ENCODE results near the gene ESYT3.
"Not testable (repeated sequence)": the region's sequence is repeated elsewhere in the genome, so short reads cannot be mapped to it uniquely, and the experiment has no call there.

The ESYT3 gene

DNA sequence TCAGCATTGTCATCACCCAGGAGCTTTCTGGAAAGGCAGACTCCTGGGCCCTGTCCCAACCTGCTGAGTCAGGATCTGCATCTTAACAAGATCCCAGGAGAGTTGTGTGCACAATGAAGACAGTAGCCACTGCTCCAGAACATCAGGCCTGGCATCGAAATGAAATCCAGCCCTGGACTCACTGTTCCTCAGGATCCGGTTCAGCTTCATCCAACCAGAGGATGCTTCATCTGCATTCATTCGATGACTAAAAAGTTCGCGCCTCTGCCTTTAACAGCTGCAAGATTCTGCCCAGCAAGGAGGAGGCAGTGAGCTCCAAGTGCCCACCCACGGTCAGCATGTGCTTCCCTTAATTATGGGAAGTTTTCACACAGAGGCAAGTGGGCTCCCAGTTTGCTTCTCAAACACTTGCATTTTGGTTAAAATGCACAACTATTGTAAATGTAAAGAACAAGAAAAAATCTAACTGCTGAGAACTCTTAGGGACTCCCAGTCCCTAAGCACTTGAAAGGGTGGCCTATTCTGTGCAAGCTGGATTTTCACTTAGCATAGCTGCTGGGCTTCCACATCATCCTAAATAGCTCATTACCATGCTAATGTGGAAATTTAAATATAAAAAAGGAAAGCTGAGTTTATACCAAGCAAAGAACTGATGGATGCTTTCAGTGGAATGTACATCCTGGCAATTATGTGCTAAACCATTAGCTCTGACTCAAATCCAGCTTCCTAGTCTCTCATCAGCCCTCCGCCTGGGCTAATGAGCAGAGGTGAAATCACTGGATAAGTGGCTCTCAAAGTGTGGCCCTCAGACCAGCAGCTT, 25.5 kb upstream of the ESYT3 start:
- DNase-seq: no peak

DNA sequence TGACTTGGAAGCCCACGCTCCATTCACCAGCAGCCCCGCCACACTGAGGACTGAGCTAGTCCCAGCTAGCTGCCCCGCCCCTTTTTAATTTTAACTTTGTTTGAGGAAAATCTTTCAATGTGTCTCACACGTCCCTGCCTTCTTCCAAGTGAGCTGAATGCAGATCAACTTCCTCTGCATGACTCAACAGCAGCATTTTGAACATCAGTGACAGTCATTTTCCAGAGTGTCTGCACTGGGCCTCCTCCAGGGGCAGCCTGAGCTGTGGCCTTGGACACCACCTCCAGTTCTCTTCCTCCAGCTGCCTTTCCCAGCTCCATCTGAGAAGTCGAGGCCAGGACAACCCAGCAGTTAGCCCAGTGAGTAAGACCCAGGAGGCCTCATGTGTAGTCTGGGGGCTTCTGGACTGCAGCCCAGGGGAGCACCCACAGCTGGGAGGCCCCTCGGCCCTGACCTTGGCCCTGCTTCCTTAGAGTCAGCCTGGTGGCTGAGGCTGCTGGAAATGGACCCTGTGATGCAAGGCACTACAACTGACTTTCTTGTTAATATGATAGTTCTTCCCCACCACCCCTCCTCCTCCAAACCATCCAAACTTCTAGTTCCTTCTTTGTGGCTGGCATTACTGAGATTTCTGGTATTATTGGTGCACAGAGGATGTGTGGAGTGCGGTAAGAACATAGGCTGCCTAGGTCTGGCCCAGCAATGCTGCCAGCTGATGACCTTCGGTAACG, 21.4 kb upstream of the ESYT3 start:
- DNase-seq: no peak

DNA sequence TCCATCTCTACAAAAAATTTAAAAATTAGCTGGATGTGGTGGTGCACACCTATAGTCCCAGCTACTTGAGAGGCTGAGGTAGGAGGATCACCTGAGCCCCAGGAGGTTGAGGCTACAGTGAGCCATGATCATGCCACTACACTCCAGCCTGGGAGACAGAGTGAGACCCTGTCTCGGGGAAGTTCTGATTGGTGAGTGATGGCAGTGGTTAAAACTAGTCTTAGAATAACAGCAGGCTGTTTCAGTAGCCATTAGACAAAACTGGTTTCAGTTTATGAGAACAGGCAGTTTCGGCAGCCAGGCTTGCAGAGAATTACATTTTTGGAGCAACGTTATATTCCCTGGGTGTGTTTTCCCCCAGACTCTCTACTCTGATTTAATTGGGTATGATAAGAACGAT, 18.2 kb upstream of the ESYT3 start:
- DNase-seq: not testable (repeated sequence)

DNA sequence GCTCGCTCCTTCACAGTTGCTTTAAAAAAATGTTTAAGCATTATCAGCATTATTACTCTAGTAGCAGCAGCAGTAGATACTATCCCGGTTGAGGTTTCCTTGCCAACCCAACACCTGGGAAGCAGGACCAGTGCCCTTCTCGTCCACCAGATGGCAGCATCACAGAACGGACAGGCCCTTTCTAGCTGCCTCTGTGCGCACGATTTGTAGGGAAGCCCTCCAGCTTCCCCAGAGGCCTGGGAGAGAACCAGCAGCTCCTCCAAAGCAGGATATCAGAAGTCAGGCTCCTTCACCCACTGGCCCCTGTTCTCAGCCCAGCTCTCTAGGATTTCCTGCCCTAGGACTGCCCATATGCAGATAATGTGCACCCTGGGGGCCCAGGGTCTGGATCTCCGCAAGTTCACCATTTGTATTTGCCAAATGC, 16.8 kb upstream of the ESYT3 start:
- DNase-seq: peak; percentile 68 to 89

DNA sequence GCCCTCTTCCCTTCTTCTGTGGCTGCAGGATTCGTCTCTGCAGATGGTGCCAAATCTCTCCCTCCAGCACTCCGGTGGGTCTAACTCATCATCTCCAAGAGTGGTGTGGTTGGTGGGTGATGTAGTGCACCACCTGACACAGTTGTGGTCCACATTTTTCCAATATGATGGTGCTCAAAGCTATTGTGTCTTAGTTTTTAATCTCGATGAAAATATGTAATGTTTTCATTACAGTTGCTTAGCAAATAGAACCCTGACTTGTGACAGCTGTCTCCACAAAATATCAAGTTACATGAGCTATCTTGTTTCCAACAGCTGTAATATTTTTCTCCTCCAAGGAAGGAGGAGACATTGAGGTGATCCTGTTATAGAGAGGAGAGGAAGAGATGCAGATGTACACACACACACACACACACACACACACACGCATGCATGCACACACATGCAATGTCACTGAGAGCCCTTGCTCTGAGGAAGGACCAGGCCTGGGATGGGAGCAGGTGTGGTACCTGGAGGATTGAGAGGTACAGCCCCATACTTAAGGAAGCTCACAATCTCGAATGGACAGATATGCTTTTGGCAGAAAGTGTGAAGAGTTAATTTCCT, 15.7 kb upstream of the ESYT3 start:
- no peak for DNase-seq

DNA sequence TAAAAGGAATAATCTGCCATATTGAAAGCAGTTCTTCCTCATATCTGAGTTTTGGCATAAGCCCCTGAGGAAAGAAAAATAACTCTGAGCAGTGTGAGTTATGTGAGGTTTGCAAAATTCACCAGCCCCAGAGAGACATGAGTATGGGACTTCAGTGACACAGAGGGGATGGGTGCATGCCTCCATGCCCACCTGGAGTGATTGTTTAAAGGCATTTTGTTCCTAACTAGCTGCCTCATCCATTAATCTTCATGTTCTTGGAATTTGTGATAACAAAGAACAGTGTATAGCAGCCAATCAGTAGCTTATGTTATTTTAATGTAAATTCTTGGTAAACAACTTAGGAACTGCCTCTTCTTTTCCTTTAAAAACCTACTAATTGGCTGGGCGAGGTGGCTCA, 11.1 kb upstream of the ESYT3 start:
- DNase-seq: no peak

DNA sequence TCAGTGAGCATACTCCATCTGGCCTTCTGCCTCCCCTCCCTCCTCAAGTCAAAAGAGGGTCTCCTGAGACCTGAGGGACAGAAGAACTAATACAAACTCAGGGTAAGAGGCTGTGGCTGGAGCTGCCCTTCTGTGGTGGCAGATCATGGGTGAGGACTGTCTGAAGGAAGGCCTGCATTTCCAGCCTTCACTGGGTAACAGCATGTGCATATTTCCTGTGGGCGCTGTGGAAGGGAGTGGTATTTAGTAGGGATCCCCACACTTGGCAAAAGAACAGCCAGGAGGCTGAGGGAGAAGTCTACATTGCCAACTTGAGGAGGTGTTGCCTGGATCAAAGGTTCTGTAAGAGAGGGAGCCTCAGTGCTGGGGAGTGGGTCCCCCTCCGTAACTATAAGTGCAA, 10.1 kb upstream of the ESYT3 start:
- DNase-seq: no peak

DNA sequence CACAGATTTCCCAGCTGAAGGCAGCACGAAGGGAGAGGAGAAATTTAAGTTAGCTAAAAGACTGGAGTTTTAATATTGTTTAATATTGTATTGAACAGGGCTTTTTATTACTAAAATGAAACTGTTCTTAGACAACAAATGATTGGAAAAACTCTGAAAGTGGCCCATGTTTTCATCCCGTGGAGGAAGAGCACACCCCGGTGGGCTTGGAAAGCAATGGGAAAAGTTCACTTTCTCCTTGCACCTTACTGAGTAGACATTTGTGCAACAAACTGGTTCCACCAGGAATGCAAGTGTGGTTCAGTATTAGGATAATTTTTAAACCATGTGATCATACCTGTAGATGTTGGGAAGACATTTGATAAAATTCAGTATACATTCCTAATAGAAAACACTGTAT, 8.2 kb upstream of the ESYT3 start:
- DNase-seq: peak in 1 of 2 experiments; percentile 52

DNA sequence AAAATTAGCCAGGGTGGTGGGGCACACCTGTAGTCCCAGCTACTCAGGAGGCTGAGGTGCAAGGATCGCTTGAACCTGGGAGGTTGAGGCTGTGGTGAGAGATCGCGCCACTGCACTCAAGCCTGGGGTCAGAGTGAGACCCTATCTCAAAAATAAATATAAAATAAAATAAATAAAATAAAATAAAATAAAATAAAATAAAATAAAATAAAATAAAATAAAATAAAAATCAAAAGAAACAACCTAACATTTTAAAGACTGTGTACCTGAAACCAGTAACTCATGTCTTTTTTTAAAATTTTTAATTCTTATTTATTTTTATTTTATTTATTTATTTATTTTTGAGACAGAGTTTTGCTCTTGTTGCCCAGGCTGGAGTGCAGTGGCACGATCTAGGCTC, 7.7 kb upstream of the ESYT3 start:
- not testable (repeated sequence) for DNase-seq

DNA sequence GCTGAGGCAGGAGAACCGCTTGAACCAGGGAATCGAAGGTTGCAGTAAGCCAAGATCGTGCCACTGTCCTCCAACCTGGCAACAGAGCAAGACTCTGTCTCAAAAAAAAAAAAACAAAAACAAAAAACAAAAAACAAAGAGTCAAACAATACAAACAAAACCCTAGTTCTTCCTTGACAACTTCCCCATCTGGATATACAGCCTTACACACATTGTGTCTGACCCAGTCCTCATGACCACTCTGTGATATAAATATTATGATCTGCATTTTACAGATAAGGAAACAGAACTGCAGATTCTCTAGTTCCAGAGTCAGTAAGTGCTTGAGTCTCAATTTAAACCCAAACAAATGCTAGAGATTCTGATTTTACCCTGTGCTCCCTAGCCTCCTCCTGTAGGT, 4.8 kb upstream of the ESYT3 start:
- no peak for DNase-seq

DNA sequence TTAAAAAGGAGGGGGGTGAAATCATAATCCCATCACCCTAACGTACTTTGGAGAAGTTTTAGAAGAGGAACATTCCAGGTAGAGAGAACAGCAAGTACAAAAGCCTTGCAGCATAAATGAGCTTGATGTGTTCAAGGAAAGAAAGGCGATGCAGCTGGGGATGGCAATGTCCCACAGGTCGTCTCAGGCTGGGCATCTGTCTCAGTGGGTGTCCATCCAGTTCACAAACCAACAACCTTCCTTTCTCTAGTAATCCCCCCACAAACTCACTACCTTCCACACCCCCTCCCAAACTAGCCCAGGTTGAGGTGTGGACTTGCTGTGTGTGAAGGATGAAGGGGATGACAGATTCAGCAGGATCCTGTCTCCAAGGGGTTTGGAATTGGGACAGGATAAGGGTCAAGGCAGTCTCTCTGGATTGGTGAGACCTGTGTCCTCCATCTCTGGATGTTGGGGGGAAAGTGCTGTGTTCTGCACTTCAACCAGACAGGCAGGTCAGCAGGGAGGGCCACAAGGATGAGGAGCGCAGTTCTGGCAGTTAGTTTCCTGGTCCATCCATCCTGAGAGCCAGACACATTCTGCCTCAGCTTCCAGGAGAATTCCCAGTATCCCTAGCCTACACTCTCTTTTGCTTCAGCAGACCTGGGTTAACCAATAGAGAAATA, 1.7 kb upstream of the ESYT3 start:
- no peak for DNase-seq

DNA sequence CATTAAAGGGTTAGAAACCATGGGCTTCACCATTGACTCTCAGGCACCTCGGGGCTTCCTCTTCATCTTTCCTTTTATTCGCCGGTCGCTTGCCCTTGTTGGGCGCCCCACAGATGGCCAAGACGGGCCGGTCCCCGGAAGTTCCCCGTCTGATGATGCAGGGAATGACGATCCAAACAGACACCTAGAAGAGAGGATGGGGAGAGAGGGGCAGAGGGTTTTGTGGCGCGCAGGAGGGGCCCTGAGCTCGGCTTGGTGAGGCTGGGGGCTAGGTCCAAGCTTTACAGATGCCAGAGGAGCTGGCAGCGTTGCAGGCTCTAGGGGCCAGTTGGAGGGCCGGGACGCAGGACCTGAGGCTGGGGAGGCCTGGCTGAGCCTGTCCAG, 532 bp upstream of the ESYT3 start:
- DNase-seq: no peak

DNA sequence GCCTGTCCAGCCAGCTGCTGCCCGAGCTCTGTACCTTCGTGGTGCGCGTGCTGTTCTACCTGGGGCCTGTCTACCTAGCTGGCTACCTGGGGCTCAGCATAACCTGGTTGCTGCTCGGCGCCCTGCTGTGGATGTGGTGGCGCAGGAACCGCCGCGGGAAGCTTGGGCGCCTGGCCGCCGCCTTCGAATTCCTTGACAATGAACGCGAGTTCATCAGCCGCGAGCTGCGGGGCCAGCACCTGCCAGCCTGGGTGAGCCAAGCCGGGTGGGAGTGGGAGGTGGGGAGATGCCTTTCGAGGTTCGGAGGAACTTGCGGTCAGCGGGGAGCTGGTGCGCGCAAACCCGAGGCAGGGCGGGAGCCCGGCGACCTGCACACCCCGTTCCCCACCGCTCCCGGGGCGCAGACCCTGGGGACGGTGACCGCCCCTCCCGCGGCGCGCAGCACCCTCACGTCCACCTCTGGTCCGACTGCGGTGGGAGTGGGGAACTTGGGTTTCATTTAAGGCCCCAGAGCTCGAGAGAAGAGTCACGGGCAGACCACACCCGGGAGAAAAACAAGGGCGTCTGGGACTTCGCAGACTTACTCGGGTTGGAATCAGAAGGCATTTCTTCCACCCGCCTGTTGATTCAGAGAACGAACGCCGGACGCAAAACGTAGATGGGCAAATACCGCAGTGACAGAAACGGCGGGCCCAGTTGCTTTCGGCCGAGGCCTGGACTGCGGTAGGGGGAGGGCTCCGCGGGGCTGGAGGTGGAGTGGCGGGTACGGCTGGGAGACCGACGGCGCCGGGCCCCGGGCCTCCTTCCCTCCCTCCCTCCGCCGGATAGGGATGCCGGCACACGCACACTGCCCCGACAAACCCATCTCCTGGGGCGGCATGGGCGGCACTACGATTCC, 708 bp downstream of the ESYT3 start:
- DNase-seq: peak; percentile 31 to 80

DNA sequence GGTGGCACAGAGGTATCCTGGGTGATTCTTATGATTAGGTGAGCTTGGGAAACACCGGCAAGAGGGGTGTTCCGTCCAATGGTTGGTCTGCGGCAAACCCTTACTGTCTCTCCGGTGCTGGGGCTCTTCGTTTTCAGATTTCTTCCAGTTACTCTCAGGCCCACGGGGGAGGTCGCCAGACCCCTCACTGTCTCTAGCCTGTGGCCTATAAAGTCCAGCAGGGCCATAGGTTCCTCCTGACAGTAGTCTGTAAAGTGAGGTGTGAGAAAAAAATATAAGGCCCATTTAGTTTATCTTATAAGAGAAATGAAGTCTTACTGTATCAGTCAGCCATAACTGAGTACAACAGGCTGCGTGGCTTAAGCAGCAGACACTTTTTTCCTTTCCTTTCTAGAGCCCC, 1.4 kb downstream of the ESYT3 start:
- DNase-seq: no peak

DNA sequence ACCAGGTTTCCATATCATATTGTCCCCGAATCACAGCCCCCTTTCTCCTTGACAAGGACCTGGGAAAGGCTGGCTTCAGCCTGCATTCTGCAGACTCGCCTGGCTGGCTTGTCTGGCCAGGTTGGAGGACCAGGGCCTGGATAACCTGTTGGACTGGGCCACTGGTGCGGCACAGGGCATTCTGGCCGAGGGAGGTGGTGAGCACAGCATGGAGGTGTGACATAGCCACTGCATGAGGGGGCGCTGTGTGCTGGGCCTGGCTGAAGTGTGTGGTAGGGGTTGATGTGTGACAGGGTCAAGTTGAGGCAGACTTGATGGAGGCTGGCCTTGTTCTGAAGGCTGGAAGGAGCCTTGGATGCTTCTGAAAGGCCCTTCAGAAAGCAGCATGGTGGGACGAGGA, 2.9 kb downstream of the ESYT3 start:
- no peak for DNase-seq

DNA sequence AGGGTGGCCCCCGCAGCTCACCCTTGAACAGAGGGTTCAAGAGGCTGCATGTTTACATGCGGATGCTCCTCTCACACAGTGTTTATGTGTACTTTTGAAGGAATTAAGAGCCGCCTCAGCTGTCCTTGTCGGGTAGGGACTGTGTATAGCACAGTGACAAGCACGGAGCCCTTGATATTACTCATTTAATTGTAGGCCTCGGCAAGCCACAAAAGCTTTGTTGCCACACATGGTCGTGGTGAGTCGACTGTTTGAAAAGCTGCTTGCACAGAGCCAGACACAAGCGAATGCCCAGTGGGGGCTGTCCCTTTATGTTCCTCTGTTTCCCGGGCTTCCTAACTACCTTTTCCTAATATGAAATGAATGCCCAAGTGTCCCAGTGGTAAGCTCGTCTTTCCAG, 4.5 kb downstream of the ESYT3 start:
- no peak for DNase-seq

DNA sequence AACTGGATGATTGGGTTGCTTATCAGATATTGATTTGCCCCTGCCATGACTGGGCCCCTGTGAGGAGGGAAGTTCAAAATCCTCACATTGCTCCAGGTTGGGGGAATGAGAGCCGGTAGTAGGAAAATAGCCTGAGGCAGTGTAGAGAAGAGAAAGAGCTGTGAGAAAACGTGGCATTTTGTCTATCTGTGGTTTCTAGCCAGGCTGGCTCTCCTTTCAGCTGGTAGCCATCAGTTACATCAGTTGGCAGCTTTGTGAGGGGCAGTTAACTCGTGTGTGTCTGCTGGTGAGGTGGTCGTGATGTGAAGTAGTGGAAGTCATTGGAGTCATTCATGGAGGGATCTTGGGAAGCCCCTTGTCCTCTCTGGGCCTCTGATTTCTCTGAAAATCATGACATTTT, 5.2 kb downstream of the ESYT3 start:
- DNase-seq: no peak

DNA sequence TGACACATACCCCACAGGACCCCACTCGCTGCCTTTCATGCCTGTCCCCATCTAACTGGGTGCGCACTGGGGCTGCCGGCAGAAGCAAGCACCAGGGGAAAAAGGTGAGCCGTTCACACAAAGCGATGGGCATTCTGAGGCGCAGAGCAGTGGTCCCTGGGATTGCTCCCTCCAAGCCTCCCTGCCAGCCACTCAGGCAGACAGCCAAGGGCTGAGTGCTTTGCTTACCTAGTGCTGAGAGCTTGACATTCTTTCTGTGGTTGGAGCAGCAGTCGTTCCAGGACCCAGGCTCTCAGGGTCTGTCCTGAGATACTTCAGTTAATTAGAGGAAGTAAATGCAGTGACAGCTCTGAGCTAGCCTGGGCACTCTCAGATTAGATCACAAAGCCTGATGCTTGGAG, 5.7 kb downstream of the ESYT3 start:
- no peak for DNase-seq

DNA sequence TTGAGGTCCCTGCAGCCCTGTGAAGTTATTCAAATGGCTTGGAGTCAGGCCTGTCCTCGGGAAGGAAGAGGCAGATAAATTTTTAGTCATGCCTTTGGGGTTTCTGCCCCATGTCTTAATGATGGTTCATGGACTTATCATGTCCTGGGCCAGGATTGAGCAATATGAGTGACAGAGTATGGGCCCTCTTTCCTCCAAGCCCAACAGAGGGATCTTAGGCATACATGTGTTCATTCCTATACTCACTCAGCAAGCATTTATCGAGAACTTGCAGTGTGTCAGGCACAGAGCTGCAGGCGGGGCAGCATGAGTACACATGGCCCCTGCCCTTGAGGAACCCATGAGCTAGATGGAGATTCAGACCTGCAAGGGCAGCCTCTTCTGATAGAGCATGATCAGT, 6.2 kb downstream of the ESYT3 start:
- DNase-seq: no peak

DNA sequence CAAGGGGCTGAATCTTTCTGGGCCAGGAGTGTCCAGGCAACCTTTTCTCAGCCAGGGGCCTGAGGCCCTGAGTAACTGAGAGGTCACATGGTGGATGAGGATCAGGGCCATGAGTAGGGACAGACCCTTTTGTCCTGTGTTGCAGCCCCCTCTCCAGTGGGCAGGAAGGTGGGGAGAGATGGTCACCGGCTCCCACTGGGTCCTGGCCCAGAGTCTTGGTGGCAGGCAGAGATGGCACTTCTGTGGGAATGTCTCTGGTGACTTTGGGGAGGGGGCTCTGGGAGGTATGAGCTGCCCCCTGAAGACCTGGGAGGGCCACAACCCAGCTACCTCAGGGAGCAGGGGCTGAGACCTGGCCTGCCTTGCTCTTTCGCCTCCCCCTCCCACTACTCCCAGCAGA, 6.8 kb downstream of the ESYT3 start:
- no peak for DNase-seq

DNA sequence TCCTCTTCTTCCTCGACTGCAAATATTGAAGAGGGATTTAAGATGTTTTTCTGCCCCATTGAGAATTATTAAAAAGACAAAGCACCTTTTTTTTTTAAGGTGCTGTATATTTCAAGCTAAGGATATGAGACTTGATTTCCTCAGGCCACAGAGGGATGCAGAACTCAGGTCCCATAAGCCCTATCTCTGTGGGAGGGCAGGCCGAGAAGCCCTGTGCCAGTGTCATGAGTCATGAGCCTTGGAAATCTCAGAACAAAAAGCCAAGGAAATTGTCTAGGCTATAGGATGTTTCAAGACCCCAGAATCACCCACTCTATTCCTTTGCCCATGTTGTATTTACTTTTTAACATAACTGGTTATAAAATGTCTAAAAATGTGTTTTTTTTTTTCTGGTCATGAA, 7.3 kb downstream of the ESYT3 start:
- no peak for DNase-seq

DNA sequence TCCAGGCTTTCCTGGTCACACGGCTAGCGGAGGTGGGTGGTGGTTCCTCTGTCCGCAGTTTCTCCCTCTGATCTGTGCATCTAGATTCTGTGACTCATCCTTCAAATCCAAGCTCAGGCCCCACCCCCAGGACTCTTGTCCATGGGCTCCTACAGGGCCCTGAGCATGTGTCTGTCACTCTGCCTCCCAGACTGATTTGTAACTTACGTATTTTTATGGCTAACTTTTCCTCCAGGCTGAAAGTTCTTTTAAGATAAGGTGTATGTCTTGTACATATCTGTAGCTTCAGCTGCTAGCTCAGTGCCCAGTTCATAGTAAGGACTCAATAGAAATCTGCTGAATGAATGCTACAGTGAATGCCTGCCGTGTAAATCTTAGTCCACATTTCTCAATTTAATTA, 8.0 kb downstream of the ESYT3 start:
- no peak for DNase-seq

DNA sequence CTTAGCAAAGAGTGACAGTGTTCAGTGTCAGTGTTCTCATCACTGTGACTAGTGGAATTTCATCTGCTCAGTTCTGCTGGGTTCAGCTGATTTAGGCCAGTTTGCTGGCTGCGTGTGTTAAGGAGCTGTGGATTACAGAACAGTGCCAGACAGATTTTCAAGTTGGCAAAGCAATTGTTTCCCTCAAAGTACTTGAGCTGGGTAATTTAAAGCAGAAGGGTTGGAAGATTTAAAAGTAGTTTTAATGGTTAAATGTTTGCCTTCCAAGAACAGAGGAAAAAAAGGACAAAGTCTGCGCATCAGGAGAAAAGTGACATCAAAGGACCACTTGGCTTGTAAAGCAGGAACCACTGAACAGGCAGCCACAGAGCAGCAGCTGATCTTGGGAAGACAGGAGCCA, 8.7 kb downstream of the ESYT3 start:
- DNase-seq: no peak

All from NCI-H526 (cell line).